SK-N-SH treated with all-trans-retinoic acid at 6 μM for 48 hours (cell line): ENCODE data around the gene LYPD6B.
A peak's percentile ranks its signal among the peaks of the same experiment; 100 is the strongest.

ENCODE experiments used
- ATAC-seq: fragments of 200-7000 bp; cut with Tn5 transposase; 3 replicates; pipeline ENCODE4 v1.9.1; 2020; ENCODE audit warnings: mild to moderate bottlenecking, moderate library complexity
- ARNTL ChIP-seq: fragments of 450-650 bp; formaldehyde crosslinking; IDR thresholded peaks from 2 replicates; pipeline ENCODE4 v1.5.0; 2020; ENCODE audit warnings: low read depth, mild to moderate bottlenecking, moderate library complexity, borderline replicate concordance
- BACH2 ChIP-seq: fragments of 250-450 bp; sonication (Bioruptor Pico); IDR thresholded peaks from 2 replicates; pipeline ENCODE4 v1.9.0; 2021; ENCODE audit warnings: mild to moderate bottlenecking, borderline replicate concordance
- ESRRG ChIP-seq: fragments of 250-450 bp; sonication (Bioruptor Pico); IDR thresholded peaks from 2 replicates; pipeline ENCODE4 v1.6.1; 2021; ENCODE audit warnings: mild to moderate bottlenecking
- GLIS3 ChIP-seq: fragments of 250-450 bp; sonication (Bioruptor Pico); IDR thresholded peaks from 2 replicates; pipeline ENCODE4 v1.5.0; 2020; ENCODE audit warnings: mild to moderate bottlenecking, moderate library complexity
- ISL1 ChIP-seq: fragments of 250-450 bp; sonication (Bioruptor Pico); IDR thresholded peaks from 2 replicates; pipeline ENCODE4 v2.1.2; 2022; ENCODE audit warnings: mild to moderate bottlenecking, moderate library complexity
- OSR1 ChIP-seq: fragments of 250-450 bp; sonication (Bioruptor Pico); IDR thresholded peaks from 2 replicates; pipeline ENCODE4 v1.8.0; 2022; ENCODE audit warnings: moderate library complexity, mild to moderate bottlenecking, inconsistent platforms
- PPARA ChIP-seq: fragments of 250-450 bp; sonication (Bioruptor Pico); IDR thresholded peaks from 2 replicates; pipeline ENCODE4 v1.5.0; 2020; ENCODE audit warnings: mild to moderate bottlenecking, borderline replicate concordance
- RARB ChIP-seq: fragments of 250-450 bp; sonication (Bioruptor Pico); IDR thresholded peaks from 2 replicates; pipeline ENCODE4 v1.8.0; 2021; ENCODE audit warnings: mild to moderate bottlenecking, moderate library complexity
- SNAI2 ChIP-seq: fragments of 250-450 bp; sonication (Bioruptor Pico); IDR thresholded peaks from 2 replicates; pipeline ENCODE4 v1.5.0; 2020; ENCODE audit warnings: mild to moderate bottlenecking, moderate library complexity
- ZC3H10 ChIP-seq: fragments of 250-450 bp; sonication (Bioruptor Pico); IDR thresholded peaks from 2 replicates; pipeline ENCODE4 v1.5.1; 2021; ENCODE audit warnings: mild to moderate bottlenecking, moderate library complexity
- ZFP3 ChIP-seq: fragments of 250-450 bp; sonication (Bioruptor Pico); IDR thresholded peaks from 2 replicates; pipeline ENCODE4 v1.5.0; 2020; ENCODE audit warnings: mild to moderate bottlenecking, moderate library complexity
- ZFP30 ChIP-seq: fragments of 450-650 bp; formaldehyde crosslinking; IDR thresholded peaks from 2 replicates; pipeline ENCODE4 v1.5.0; 2022; ENCODE audit warnings: mild to moderate bottlenecking, moderate library complexity
- ZNF565 ChIP-seq: fragments of 450-650 bp; formaldehyde crosslinking; conservative IDR thresholded peaks from 2 replicates; pipeline ENCODE4 v1.5.0; 2020; ENCODE audit warnings: low read depth, mild to moderate bottlenecking, moderate library complexity
- ZNF70 ChIP-seq: fragments of 450-650 bp; formaldehyde crosslinking; IDR thresholded peaks from 2 replicates; pipeline ENCODE4 v1.5.0; 2020; ENCODE audit warnings: mild to moderate bottlenecking, moderate library complexity
- ZNF8 ChIP-seq: fragments of 450-650 bp; formaldehyde crosslinking; IDR thresholded peaks from 2 replicates; pipeline ENCODE4 v1.5.0; 2020; ENCODE audit warnings: mild to moderate bottlenecking, moderate library complexity
- TF ChIP-seq, protein P1 (sequence below): fragments of 250-450 bp; sonication (Bioruptor Pico); IDR thresholded peaks from 2 replicates; pipeline ENCODE4 v1.8.0; 2020; ENCODE audit warnings: mild to moderate bottlenecking, moderate library complexity, borderline replicate concordance
- TF ChIP-seq, protein P2 (sequence below): fragments of 250-450 bp; sonication (Bioruptor Pico); IDR thresholded peaks from 2 replicates; pipeline ENCODE4 v1.5.0; 2020; ENCODE audit warnings: mild to moderate bottlenecking, moderate library complexity
- TF ChIP-seq, protein P3 (sequence below): fragments of 250-450 bp; sonication (Bioruptor Pico); IDR thresholded peaks from 2 replicates; pipeline ENCODE4 v1.8.0; 2021; ENCODE audit warnings: low read depth, mild to moderate bottlenecking, moderate library complexity, borderline replicate concordance
- TF ChIP-seq, protein P4 (sequence below): fragments of 250-450 bp; sonication (Bioruptor Pico); IDR thresholded peaks from 2 replicates; pipeline ENCODE4 v1.5.1; 2020; ENCODE audit warnings: low read depth, mild to moderate bottlenecking, moderate library complexity

The LYPD6B gene

DNA sequence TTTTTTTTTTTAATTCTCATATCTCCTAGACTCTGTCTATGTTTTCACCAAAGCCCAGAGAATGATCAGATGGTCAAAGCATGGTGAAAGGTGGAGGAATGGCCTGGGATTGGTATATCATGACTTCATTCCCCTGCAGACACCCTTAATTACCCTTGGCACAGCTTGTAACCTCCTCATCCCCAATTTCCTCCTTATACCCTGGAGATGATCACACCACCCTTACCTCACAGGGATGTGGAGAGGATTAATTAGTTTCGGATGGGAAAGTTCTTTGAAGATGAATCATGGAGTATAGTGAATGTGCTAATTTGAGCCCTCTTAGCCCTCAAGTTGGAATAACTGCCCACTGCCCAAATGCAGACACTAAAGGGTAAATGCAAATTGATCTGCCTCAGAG, 153.9 kb downstream of the LYPD6B start:
- ATAC-seq, result no peak

DNA sequence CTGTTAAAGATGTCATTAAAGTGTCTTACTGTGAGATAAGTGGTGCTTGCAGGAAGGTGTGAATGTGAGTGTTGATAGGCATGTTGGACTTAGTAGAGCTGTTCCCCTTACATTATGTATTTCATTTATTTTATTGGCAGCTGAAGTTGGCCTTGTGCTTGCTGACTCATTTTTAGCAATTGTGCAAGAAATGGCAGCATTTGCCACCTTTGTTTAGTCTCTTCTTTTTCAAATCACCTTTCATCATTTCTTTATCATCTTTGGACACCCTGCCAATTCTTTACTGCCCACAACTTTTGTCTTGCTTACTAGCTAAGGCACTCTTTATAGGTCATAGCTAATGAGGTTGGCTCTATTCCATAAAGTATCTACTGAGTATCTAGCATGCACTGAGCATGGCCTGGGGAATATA, 161.6 kb downstream of the LYPD6B start:
- no peak for TF ChIP-seq ZNF70 (CRISPR knock-in tag)
- TF ChIP-seq SNAI2 (CRISPR knock-in tag), result no peak
- TF ChIP-seq ISL1 (CRISPR knock-in tag), result 0 out of 2 replicates have a peak, but pooled peaks have one; percentile 21
- TF ChIP-seq ZNF8, result no peak
- no peak for TF ChIP-seq RARB (CRISPR knock-in tag)
- TF ChIP-seq OSR1 (CRISPR knock-in tag), result no peak
- TF ChIP-seq, protein P1, sequence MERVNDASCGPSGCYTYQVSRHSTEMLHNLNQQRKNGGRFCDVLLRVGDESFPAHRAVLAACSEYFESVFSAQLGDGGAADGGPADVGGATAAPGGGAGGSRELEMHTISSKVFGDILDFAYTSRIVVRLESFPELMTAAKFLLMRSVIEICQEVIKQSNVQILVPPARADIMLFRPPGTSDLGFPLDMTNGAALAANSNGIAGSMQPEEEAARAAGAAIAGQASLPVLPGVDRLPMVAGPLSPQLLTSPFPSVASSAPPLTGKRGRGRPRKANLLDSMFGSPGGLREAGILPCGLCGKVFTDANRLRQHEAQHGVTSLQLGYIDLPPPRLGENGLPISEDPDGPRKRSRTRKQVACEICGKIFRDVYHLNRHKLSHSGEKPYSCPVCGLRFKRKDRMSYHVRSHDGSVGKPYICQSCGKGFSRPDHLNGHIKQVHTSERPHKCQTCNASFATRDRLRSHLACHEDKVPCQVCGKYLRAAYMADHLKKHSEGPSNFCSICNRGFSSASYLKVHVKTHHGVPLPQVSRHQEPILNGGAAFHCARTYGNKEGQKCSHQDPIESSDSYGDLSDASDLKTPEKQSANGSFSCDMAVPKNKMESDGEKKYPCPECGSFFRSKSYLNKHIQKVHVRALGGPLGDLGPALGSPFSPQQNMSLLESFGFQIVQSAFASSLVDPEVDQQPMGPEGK, result no peak
- TF ChIP-seq PPARA, result no peak
- no peak for TF ChIP-seq ZFP30 (CRISPR knock-in tag)
- TF ChIP-seq, all 23 proteins: peak for 1
- no peak for ATAC-seq

More for the DNA sequence above, 153.9 kb downstream of the LYPD6B start:
- no peak for TF ChIP-seq BACH2 (CRISPR knock-in tag)
- no peak for TF ChIP-seq ESRRG (CRISPR knock-in tag)
- TF ChIP-seq ZC3H10 (CRISPR knock-in tag), result no peak
- no peak for TF ChIP-seq PPARA
- TF ChIP-seq, all 23 proteins: peak for 0

DNA sequence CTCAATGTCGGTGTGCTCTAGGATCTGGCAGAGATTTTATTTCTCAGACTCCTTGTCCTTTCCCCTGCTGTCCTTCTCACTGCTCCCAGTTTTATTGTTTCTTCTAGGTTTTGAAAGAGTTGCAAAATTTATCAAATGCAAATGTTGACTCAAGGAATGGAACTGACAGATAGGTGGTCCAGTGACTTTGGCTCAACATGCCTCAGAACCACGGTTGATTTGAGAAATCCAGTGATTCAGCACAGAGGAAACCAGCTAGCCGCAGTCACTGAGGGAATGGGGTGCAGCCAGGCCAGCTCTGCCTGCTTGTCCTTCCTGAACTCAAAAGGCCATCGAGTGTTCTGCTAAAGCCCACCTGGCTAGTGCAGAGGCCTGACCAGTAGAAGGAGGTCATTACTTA, 166.2 kb downstream of the LYPD6B start:
- ATAC-seq, result no peak
- TF ChIP-seq, protein P2, sequence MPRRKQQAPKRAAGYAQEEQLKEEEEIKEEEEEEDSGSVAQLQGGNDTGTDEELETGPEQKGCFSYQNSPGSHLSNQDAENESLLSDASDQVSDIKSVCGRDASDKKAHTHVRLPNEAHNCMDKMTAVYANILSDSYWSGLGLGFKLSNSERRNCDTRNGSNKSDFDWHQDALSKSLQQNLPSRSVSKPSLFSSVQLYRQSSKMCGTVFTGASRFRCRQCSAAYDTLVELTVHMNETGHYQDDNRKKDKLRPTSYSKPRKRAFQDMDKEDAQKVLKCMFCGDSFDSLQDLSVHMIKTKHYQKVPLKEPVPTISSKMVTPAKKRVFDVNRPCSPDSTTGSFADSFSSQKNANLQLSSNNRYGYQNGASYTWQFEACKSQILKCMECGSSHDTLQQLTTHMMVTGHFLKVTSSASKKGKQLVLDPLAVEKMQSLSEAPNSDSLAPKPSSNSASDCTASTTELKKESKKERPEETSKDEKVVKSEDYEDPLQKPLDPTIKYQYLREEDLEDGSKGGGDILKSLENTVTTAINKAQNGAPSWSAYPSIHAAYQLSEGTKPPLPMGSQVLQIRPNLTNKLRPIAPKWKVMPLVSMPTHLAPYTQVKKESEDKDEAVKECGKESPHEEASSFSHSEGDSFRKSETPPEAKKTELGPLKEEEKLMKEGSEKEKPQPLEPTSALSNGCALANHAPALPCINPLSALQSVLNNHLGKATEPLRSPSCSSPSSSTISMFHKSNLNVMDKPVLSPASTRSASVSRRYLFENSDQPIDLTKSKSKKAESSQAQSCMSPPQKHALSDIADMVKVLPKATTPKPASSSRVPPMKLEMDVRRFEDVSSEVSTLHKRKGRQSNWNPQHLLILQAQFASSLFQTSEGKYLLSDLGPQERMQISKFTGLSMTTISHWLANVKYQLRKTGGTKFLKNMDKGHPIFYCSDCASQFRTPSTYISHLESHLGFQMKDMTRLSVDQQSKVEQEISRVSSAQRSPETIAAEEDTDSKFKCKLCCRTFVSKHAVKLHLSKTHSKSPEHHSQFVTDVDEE (CRISPR knock-in tag), result no peak
- TF ChIP-seq PPARA (no peak), BACH2 (CRISPR knock-in tag) (no peak), ZFP3 (CRISPR knock-in tag) (no peak), ESRRG (CRISPR knock-in tag) (no peak), ZNF565 (CRISPR knock-in tag) (no peak), GLIS3 (no peak), ISL1 (CRISPR knock-in tag) (no peak)
- TF ChIP-seq, protein P1, result no peak
- TF ChIP-seq, protein P3, sequence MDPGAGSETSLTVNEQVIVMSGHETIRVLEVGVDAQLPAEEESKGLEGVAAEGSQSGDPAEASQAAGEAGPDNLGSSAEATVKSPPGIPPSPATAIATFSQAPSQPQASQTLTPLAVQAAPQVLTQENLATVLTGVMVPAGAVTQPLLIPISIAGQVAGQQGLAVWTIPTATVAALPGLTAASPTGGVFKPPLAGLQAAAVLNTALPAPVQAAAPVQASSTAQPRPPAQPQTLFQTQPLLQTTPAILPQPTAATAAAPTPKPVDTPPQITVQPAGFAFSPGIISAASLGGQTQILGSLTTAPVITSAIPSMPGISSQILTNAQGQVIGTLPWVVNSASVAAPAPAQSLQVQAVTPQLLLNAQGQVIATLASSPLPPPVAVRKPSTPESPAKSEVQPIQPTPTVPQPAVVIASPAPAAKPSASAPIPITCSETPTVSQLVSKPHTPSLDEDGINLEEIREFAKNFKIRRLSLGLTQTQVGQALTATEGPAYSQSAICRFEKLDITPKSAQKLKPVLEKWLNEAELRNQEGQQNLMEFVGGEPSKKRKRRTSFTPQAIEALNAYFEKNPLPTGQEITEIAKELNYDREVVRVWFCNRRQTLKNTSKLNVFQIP (CRISPR knock-in tag), result no peak
- TF ChIP-seq, protein P4, sequence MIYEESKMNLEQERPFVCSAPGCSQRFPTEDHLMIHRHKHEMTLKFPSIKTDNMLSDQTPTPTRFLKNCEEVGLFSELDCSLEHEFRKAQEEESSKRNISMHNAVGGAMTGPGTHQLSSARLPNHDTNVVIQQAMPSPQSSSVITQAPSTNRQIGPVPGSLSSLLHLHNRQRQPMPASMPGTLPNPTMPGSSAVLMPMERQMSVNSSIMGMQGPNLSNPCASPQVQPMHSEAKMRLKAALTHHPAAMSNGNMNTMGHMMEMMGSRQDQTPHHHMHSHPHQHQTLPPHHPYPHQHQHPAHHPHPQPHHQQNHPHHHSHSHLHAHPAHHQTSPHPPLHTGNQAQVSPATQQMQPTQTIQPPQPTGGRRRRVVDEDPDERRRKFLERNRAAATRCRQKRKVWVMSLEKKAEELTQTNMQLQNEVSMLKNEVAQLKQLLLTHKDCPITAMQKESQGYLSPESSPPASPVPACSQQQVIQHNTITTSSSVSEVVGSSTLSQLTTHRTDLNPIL (CRISPR knock-in tag), result no peak

DNA sequence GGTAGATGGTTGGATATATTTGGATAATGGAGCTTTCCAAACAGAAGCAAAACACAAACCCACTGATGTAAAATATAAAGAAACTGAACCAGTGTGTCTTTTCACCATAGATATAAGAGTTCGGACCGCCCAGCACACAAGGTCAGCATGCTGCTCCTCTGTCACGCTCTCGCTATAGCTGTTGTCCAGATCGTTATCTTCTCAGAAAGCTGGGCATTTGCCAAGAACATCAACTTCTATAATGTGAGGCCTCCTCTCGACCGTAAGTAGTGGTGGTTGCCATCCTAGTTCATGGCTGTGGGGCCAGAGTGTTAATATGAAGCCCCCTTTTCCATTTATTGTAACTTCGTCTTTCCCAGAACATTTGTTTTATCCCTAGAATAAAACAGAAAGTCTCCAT, 166.6 kb downstream of the LYPD6B start:
- no peak for TF ChIP-seq ZC3H10 (CRISPR knock-in tag)
- TF ChIP-seq, protein P2 (CRISPR knock-in tag), result no peak
- TF ChIP-seq, protein P4 (CRISPR knock-in tag), result no peak
- no peak for TF ChIP-seq GLIS3
- no peak for TF ChIP-seq BACH2 (CRISPR knock-in tag)
- TF ChIP-seq ISL1 (CRISPR knock-in tag), result no peak
- TF ChIP-seq ZFP30 (CRISPR knock-in tag), result no peak
- no peak for TF ChIP-seq SNAI2 (CRISPR knock-in tag)
- no peak for TF ChIP-seq ARNTL
- no peak for TF ChIP-seq ZNF8
- no peak for ATAC-seq
